Stomach (tissue), 9 donors: ENCODE measurements around the gene FBP2. TPM values are rescaled to one million over a fixed set of nuclear protein-coding genes. Genes with fewer than 3 reads are reported as not detected.
A peak's percentile ranks its signal among the peaks of the same experiment; 100 is the strongest.
"Not testable (repeated sequence)": the region's sequence is repeated elsewhere in the genome, so short reads cannot be mapped to it uniquely, and the experiment has no call there.

Experiments used
- DNase-seq, 2 donors: peaks; one replicate each; pipeline versions ENCODE4 v3.0.0 to v3.0.0-alpha.2; 2013 to 2019
- H3K27ac ChIP-seq, 5 donors: fragments of 200-600 bp in 4 of 5; sonication (generic) in 4 of 5; one replicate each; pipeline ENCODE4 v1.5.1; 2013 to 2019; ENCODE audit warnings: mild to moderate bottlenecking in 1 of 5, moderate library complexity in 1 of 5
- H3K27me3 ChIP-seq, 3 donors: fragments of 200-600 bp; sonication (generic); one replicate each; pipeline ENCODE4 v1.5.1; 2017 to 2019; ENCODE audit warnings: mixed run types in 1 of 3
- H3K36me3 ChIP-seq, 4 donors: fragments of 200-600 bp; sonication (generic); 1 replicate in 3 of 4; 2 replicates in 1 of 4; pipeline ENCODE4 v1.5.1; 2016 to 2019
- H3K4me1 ChIP-seq, 4 donors: fragments of 200-600 bp; sonication (generic); one replicate each; pipeline ENCODE4 v1.5.1; 2016 to 2019
- H3K4me3 ChIP-seq, 4 donors: fragments of 200-600 bp; sonication (generic) in 3 of 4; one replicate each; pipeline ENCODE4 v1.5.1; 2016 to 2019; ENCODE audit warnings: mild to moderate bottlenecking in 1 of 4
- H3K9me3 ChIP-seq, 4 donors: fragments of 200-600 bp; sonication (generic); one replicate each; pipeline ENCODE4 v1.5.1; 2016 to 2019
- CTCF ChIP-seq, 7 experiments: fragments of 450-650 bp in 4 of 7; fragments of 200-600 bp in 3 of 7; sonication (generic) in 3 of 7; IDR thresholded peaks; one replicate each; pipeline ENCODE4 v1.5.1; 2016 to 2019; ENCODE audit warnings: antibody characterized with exemption in 7 of 7, control low read depth in 2 of 7, mild to moderate bottlenecking in 1 of 7
- EP300 ChIP-seq: sonication (generic); formaldehyde crosslinking; IDR thresholded peaks from one replicate; pipeline ENCODE4 v1.6.1; 2017; ENCODE audit warnings: antibody characterized with exemption
- POLR2A ChIP-seq, 4 donors: fragments of 450-650 bp; IDR thresholded peaks; one replicate each; pipeline ENCODE4 v1.6.1; 2016; ENCODE audit warnings: antibody characterized with exemption in 4 of 4, control low read depth in 2 of 4, mild to moderate bottlenecking in 1 of 4, moderate library complexity in 1 of 4
- POLR2AphosphoS5 ChIP-seq, 3 donors: sonication (generic); formaldehyde crosslinking; IDR thresholded peaks; one replicate each; pipeline ENCODE4 v1.6.1; 2016; ENCODE audit warnings: antibody characterized with exemption in 3 of 3
- WGBS, 5 donors: extraction: QIAGEN DNeasy Blood & Tissue Kit in 3 of 5; methylation state at CpG; one replicate each; pipeline versions ENCODE4 v1.1.5 to v1.1.7; 2013 to 2018; 5-methylcytosine and 5-hydroxymethylcytosine counted together
- intact Hi-C: fragments of 100-400 bp; cut with DNase I; formaldehyde crosslinking; loops from one replicate; pipeline ENCODE4 v1.15.1; 2023; ENCODE audit warnings: low total_unique reads
- polyA plus RNA-seq, 3 donors: library from polyadenylated mRNA; stranded (reverse); fragments of 200-250 nt; gene quantifications; one replicate each; pipeline ENCODE4 v1.2.3, GENCODE V29; 2013
- total RNA-seq, 5 donors: library from RNA; depleted of rRNA; stranded (reverse); fragments of >200 nt; gene quantifications; one replicate each; pipeline versions ENCODE4 v1.1.0 to v1.2.3, GENCODE V29; 2014 to 2016
- donor health status: healthy with polysubstance abuse.
- donor health status: Bipolar disorder and iron deficiency.
- donor health status: healthy.

FBP2 gene
- total and polyA plus RNA-seq, 8 donors, result 15.6 to 86.4 (median 29.3) TPM; not detected in 1

- Histone ChIP-seq H3K36me3 (no peaks in the 10 kb centered on the region), H3K4me1 (peaks cover 0 to 12% (median 0%) of the 10 kb centered on the region in 4 donors), H3K27me3 (peaks cover 0 to 9% (median 0%) of the 10 kb centered on the region in 3 donors), H3K4me3 (peak overlapping the region; percentile 33 to 50 (median 40)), H3K9me3 (no peaks in the 10 kb centered on the region), H3K27ac (peak overlapping the region; percentile 83 to 97 (median 85))
- TF ChIP-seq POLR2AphosphoS5 (IDR thresholded peaks at IDR 0.05) (peak in 2 of 3 donors; percentile 61 to 77), EP300 (no peak), CTCF (IDR thresholded peaks at IDR 0.05) (peak in 3 of 7 experiments; percentile 26 to 61 (median 53))
- DNase-seq, result peak; percentile 18 to 76
- 59 to 83% (median 70%) methylated on average over 18 to 29 of the region's 29 CpGs for WGBS, 5 donors
- intact Hi-C loops, result no loop called here
These were observed 40.3 kb downstream of the FBP2 start for GRCh38 chr9:94553029-94553938.

- Histone ChIP-seq H3K36me3 (no peaks in the 10 kb centered on the region), H3K27me3 (no peaks in the 10 kb centered on the region), H3K27ac (no peak overlapping the region), H3K9me3 (no peaks in the 10 kb centered on the region), H3K4me1 (no peaks in the 10 kb centered on the region), H3K4me3 (no peak overlapping the region)
- intact Hi-C loops, result no loop called here
- TF ChIP-seq CTCF (IDR thresholded peaks at IDR 0.05) (no peak), POLR2AphosphoS5 (IDR thresholded peaks at IDR 0.05) (no peak), EP300 (no peak), POLR2A (IDR thresholded peaks at IDR 0.05) (no peak)
- no peak for DNase-seq
- WGBS, 5 donors, result 71 to 85% (median 79%) methylated on average over 1 of the region's 1 CpG
These were observed 47.7 kb downstream of the FBP2 start for GRCh38 chr9:94545940-94546339.

GRCh38 chr9:94544335-94544734 is 49.3 kb downstream of the FBP2 start:
- H3K27me3 ChIP-seq, H3K36me3 ChIP-seq, DNase-seq, H3K4me1 ChIP-seq, H3K9me3 ChIP-seq, intact Hi-C loops, H3K4me3 ChIP-seq, H3K27ac ChIP-seq: not testable (repeated sequence)
- WGBS, 5 donors, result 61 to 73% (median 66%) methylated on average over 2 to 4 of the region's 5 CpGs

- Histone ChIP-seq H3K4me3 (no peak overlapping the region), H3K27ac (no peak overlapping the region), H3K27me3 (no peaks in the 10 kb centered on the region), H3K36me3 (no peaks in the 10 kb centered on the region), H3K9me3 (no peaks in the 10 kb centered on the region), H3K4me1 (no peaks in the 10 kb centered on the region)
- no peak for DNase-seq
- TF ChIP-seq POLR2AphosphoS5 (IDR thresholded peaks at IDR 0.05) (no peak), EP300 (no peak), CTCF (IDR thresholded peaks at IDR 0.05) (no peak), POLR2A (IDR thresholded peaks at IDR 0.05) (no peak)
- intact Hi-C loops, result no loop called here
- 84 to 92% (median 88%) methylated on average over 4 of the region's 4 CpGs for WGBS, 5 donors
These were observed 54.7 kb downstream of the FBP2 start for GRCh38 chr9:94538908-94539307.

- intact Hi-C loops, result no loop called here
- WGBS, 5 donors, result 69 to 86% (median 81%) methylated on average over 4 of the region's 4 CpGs
- H3K4me3 ChIP-seq, result no peak overlapping the region
- DNase-seq, result no peak
- no peak overlapping the region for H3K27ac ChIP-seq
- TF ChIP-seq EP300 (no peak), POLR2AphosphoS5 (IDR thresholded peaks at IDR 0.05) (no peak), CTCF (IDR thresholded peaks at IDR 0.05) (no peak), POLR2A (IDR thresholded peaks at IDR 0.05) (no peak)
- no peaks in the 10 kb centered on the region for H3K27me3 ChIP-seq
- no peaks in the 10 kb centered on the region for H3K36me3 ChIP-seq
- H3K9me3 ChIP-seq, result no peaks in the 10 kb centered on the region
- H3K4me1 ChIP-seq, result peaks cover 0 to 9% (median 6%) of the 10 kb centered on the region in 4 donors
These were observed 58.7 kb downstream of the FBP2 start for GRCh38 chr9:94534901-94535300.
